Type B pancreatic cell (in vitro differentiated cells): ENCODE measurements around the gene B3GNT9. TPM values are rescaled to one million over a fixed set of nuclear protein-coding genes. Genes with fewer than 3 reads are reported as not detected.

ENCODE experiments used
- DNase-seq: peaks from one replicate; pipeline ENCODE4 v3.0.0; 2021; ENCODE audit warnings: mixed read lengths; ENCODE audit not compliant: unreplicated experiment; ENCODE audit errors: extremely low spot score
- H3K27ac Mint-ChIP-seq: 2 replicates; pipeline ENCODE4 v1.8.0; 2021; ENCODE audit warnings: mild to moderate bottlenecking, mixed read lengths
- H3K27me3 Mint-ChIP-seq: 2 replicates; pipeline ENCODE4 v1.8.0; 2021; ENCODE audit warnings: mixed read lengths
- H3K36me3 Mint-ChIP-seq: 2 replicates; pipeline ENCODE4 v1.8.0; 2021; ENCODE audit warnings: mixed read lengths
- H3K4me1 Mint-ChIP-seq: one replicate; pipeline ENCODE4 v1.8.0; 2021; ENCODE audit warnings: mixed read lengths; ENCODE audit not compliant: unreplicated experiment
- H3K4me3 Mint-ChIP-seq: 2 replicates; pipeline ENCODE4 v1.8.0; 2021; ENCODE audit warnings: mild to moderate bottlenecking, mixed read lengths
- H3K9me3 Mint-ChIP-seq: 2 replicates; pipeline ENCODE4 v1.8.0; 2021; ENCODE audit warnings: mixed read lengths
- CTCF ChIP-seq: fragments of 200-600 bp; sonication (generic); conservative IDR thresholded peaks from 2 replicates; pipeline ENCODE4 v1.5.0; 2021; ENCODE audit warnings: antibody characterized with exemption, mild to moderate bottlenecking
- total RNA-seq: library from RNA; stranded (reverse); gene quantifications from 2 replicates; pipeline ENCODE4 v1.2.1, GENCODE V29; 2021; ENCODE audit warnings: low replicate concordance

The B3GNT9 gene
- total RNA-seq, 1 donor from 2014 or later, result 11.0 TPM

GRCh38 chr16:67181346-67181745, 30.5 kb upstream of the B3GNT9 start:
- peaks cover 8% of the 10 kb centered on the region for H3K36me3 Mint-ChIP-seq
- H3K4me3 Mint-ChIP-seq, result no peak overlapping the region
- DNase-seq, result no peak
- H3K27me3 Mint-ChIP-seq, result peaks cover 24% of the 10 kb centered on the region
- H3K4me1 Mint-ChIP-seq, result peaks cover 12% of the 10 kb centered on the region
- no peak for TF ChIP-seq CTCF
- no peaks in the 10 kb centered on the region for H3K9me3 Mint-ChIP-seq
- H3K27ac Mint-ChIP-seq, result no peak overlapping the region

- Mint-ChIP-seq H3K4me3 (no peak overlapping the region), H3K36me3 (peaks cover 8% of the 10 kb centered on the region), H3K27me3 (peaks cover 26% of the 10 kb centered on the region), H3K4me1 (peaks cover 6% of the 10 kb centered on the region), H3K9me3 (no peaks in the 10 kb centered on the region), H3K27ac (no peak overlapping the region)
- no peak for TF ChIP-seq CTCF
- no peak for DNase-seq
These were observed 29.4 kb upstream of the B3GNT9 start for GRCh38 chr16:67180166-67180565.

GRCh38 chr16:67179421-67180080, 28.8 kb upstream of the B3GNT9 start:
- no peak overlapping the region for H3K4me3 Mint-ChIP-seq
- H3K27me3 Mint-ChIP-seq, result peaks cover 25% of the 10 kb centered on the region
- H3K27ac Mint-ChIP-seq, result no peak overlapping the region
- peaks cover 5% of the 10 kb centered on the region for H3K4me1 Mint-ChIP-seq
- DNase-seq, result no peak
- H3K9me3 Mint-ChIP-seq, result no peaks in the 10 kb centered on the region
- peak; percentile 31 for TF ChIP-seq CTCF
- H3K36me3 Mint-ChIP-seq, result peaks cover 8% of the 10 kb centered on the region

- peak overlapping the region; percentile 74 for H3K4me3 Mint-ChIP-seq
- peak; percentile 46 for TF ChIP-seq CTCF
- H3K27ac Mint-ChIP-seq, result no peak overlapping the region
- peaks cover 8% of the 10 kb centered on the region for H3K36me3 Mint-ChIP-seq
- no peak for DNase-seq
- H3K27me3 Mint-ChIP-seq, result peaks cover 36% of the 10 kb centered on the region
- H3K9me3 Mint-ChIP-seq, result no peaks in the 10 kb centered on the region
- H3K4me1 Mint-ChIP-seq, result peaks cover 14% of the 10 kb centered on the region
These were observed 27.2 kb upstream of the B3GNT9 start for GRCh38 chr16:67177743-67178699.

- Mint-ChIP-seq H3K36me3 (peaks cover 8% of the 10 kb centered on the region), H3K27ac (no peak overlapping the region), H3K4me3 (peak overlapping the region; percentile 5), H3K27me3 (peaks cover 46% of the 10 kb centered on the region), H3K9me3 (no peaks in the 10 kb centered on the region), H3K4me1 (peaks cover 15% of the 10 kb centered on the region)
- no peak for DNase-seq
- no peak for TF ChIP-seq CTCF
These were observed 25.9 kb upstream of the B3GNT9 start for GRCh38 chr16:67176662-67177061.
